Aorta (tissue), 5 donors: ENCODE measurements around the gene CEP104. TPM values are rescaled to one million over a fixed set of nuclear protein-coding genes. Genes with fewer than 3 reads are reported as not detected.

ENCODE experiments used
- ATAC-seq: fragments of 200-7000 bp; cut with Tn5 transposase; one replicate; pipeline ENCODE4 v1.9.1; 2022; ENCODE audit warnings: moderate library complexity; ENCODE audit not compliant: low FRiP score
- DNase-seq, 2 donors: peaks; one replicate each; pipeline ENCODE4 v3.0.0-alpha.2; 2020
- H3K27ac ChIP-seq, 2 donors: one replicate each; pipeline ENCODE4 v1.5.1; 2013; ENCODE audit warnings: low read length in 2 of 2, mild to moderate bottlenecking in 2 of 2, moderate library complexity in 2 of 2, control low read depth in 1 of 2, inconsistent platforms in 1 of 2, low read depth in 1 of 2
- H3K27me3 ChIP-seq, 2 donors: one replicate each; pipeline ENCODE4 v1.6.1; 2013; ENCODE audit warnings: control low read depth in 1 of 2, low read length in 1 of 2, mild to moderate bottlenecking in 1 of 2, moderate library complexity in 1 of 2; ENCODE audit not compliant: insufficient read depth in 2 of 2, control insufficient read depth in 1 of 2
- H3K36me3 ChIP-seq, 2 donors: one replicate each; pipeline ENCODE4 v1.6.1; 2013; ENCODE audit warnings: control low read depth in 1 of 2, low read length in 1 of 2, mild to moderate bottlenecking in 1 of 2; ENCODE audit not compliant: insufficient read depth in 2 of 2, control insufficient read depth in 1 of 2
- H3K4me1 ChIP-seq, 2 donors: one replicate each; pipeline ENCODE4 v1.6.1; 2013; ENCODE audit warnings: low read length in 2 of 2, control low read depth in 1 of 2, mild to moderate bottlenecking in 1 of 2, moderate library complexity in 1 of 2; ENCODE audit not compliant: insufficient read depth in 2 of 2, control insufficient read depth in 1 of 2
- H3K4me3 ChIP-seq, 2 donors: one replicate each; pipeline ENCODE4 v1.5.1; 2013; ENCODE audit warnings: low read length in 2 of 2, control low read depth in 1 of 2, mild to moderate bottlenecking in 1 of 2
- H3K9me3 ChIP-seq: one replicate; pipeline ENCODE4 v1.6.1; 2013; ENCODE audit warnings: mild to moderate bottlenecking, low read length; ENCODE audit not compliant: control insufficient read depth
- WGBS, 2 donors: extraction: QIAGEN DNeasy Blood & Tissue Kit; methylation state at CpG; one replicate each; pipeline ENCODE4 v1.1.7; 2013; 5-methylcytosine and 5-hydroxymethylcytosine counted together
- intact Hi-C, 2 donors: fragments of 100-400 bp; cut with DNase I; formaldehyde crosslinking; loops; one replicate each; pipeline versions ENCODE4 v1.14.2 to v1.15.0; 2022
- polyA plus RNA-seq, 2 donors: library from polyadenylated mRNA; stranded (reverse); fragments of 200-250 nt; gene quantifications; one replicate each; pipeline ENCODE4 v1.2.3, GENCODE V29; 2013
- total RNA-seq, 2 donors: library from RNA; stranded (reverse); fragmentation: NEBNext Ultra II Directional; extraction: Animal tissue kit (Norgen Biotek cat#: 25700); gene quantifications; one replicate each; pipeline ENCODE4 v1.2.1, GENCODE V29; 2021
- donor health status: healthy with polysubstance abuse.
- donor health status: Bipolar disorder and iron deficiency.
- donor health status: DM: no; HTN: no; CAD: no.
- donor health status: DM: no; HTN: no; CAD: no.
- donor health status: DM: yes; HTN: yes; CAD: no.

The CEP104 gene
- total and polyA plus RNA-seq, 4 donors, result 8.1 to 53.6 (median 28.2) TPM

- Histone ChIP-seq H3K36me3 (no peaks in the 10 kb centered on the region), H3K27me3 (no peaks in the 10 kb centered on the region), H3K9me3 (no peaks in the 10 kb centered on the region), H3K4me3 (peak within 1 kb of the TSS; percentile 66 to 91), H3K27ac (peak within 1 kb of the TSS in 1 of 2 donors; percentile 14), H3K4me1 (peaks cover 0 to 6% of the 10 kb centered on the region in 2 donors)
- intact Hi-C loops, result loop anchor here (10.0 kb wide), 1 partner anchor 342 kb away; the partner anchor contains the start of gene ARHGEF16 (in 2 of the 2)
- ATAC-seq, result peak; percentile 100
- peak; percentile 96 to 99 for DNase-seq
- 3% methylated on average over 46 to 60 of the region's 60 CpGs for WGBS, 2 donors
These were observed 60.6 kb downstream of the CEP104 start, which contains the start of gene LRRC47 for GRCh38 chr1:3796215-3797061. Gene LRRC47 (minus strand): TSS chr1:3796498. CDS start chr1:3796476, 22 bp downstream.

GRCh38 chr1:3795453-3796214 lies 61.4 kb downstream of the CEP104 start:
- peak; percentile 44 to 75 for DNase-seq
- intact Hi-C loops, result loop anchor here (10.0 kb wide), 1 partner anchor 341 kb away; the partner anchor contains the start of gene ARHGEF16 (in 2 of the 2)
- H3K4me1 ChIP-seq, result peaks cover 0 to 6% of the 10 kb centered on the region in 2 donors
- H3K4me3 ChIP-seq, result peak overlapping the region; percentile 66 to 91
- H3K27ac ChIP-seq, result peak overlapping the region in 1 of 2 donors; percentile 7
- no peak for ATAC-seq
- H3K36me3 ChIP-seq, result no peaks in the 10 kb centered on the region
- no peaks in the 10 kb centered on the region for H3K27me3 ChIP-seq
- WGBS, 2 donors, result 5% methylated on average over 51 to 53 of the region's 53 CpGs
- no peaks in the 10 kb centered on the region for H3K9me3 ChIP-seq

GRCh38 chr1:3790952-3791351 lies 66.1 kb downstream of the CEP104 start:
- no peak for DNase-seq
- Histone ChIP-seq H3K36me3 (no peaks in the 10 kb centered on the region), H3K4me1 (peaks cover 0 to 6% of the 10 kb centered on the region in 2 donors), H3K27ac (no peak overlapping the region), H3K9me3 (no peaks in the 10 kb centered on the region), H3K27me3 (no peaks in the 10 kb centered on the region), H3K4me3 (no peak overlapping the region)
- 78 to 81% methylated on average over 18 of the region's 18 CpGs for WGBS, 2 donors
- intact Hi-C loops, result loop anchor here (10.0 kb wide), 1 partner anchor 336 kb away; the partner anchor contains the start of gene ARHGEF16 (in 2 of the 2)
- no peak for ATAC-seq

- 62 to 67% methylated on average over 12 of the region's 12 CpGs for WGBS, 2 donors
- Histone ChIP-seq H3K4me3 (no peak overlapping the region), H3K27me3 (no peaks in the 10 kb centered on the region), H3K4me1 (peaks cover 0 to 6% of the 10 kb centered on the region in 2 donors), H3K9me3 (no peaks in the 10 kb centered on the region), H3K36me3 (no peaks in the 10 kb centered on the region), H3K27ac (no peak overlapping the region)
- intact Hi-C loops, result loop anchor here (10.0 kb wide), 1 partner anchor 336 kb away; the partner anchor contains the start of gene ARHGEF16 (in 2 of the 2)
- DNase-seq (no peak), ATAC-seq (no peak)
These were observed 66.5 kb downstream of the CEP104 start for GRCh38 chr1:3790500-3790923.

GRCh38 chr1:3789421-3790300 lies 67.3 kb downstream of the CEP104 start:
- Histone ChIP-seq H3K4me1 (peaks cover 0 to 2% of the 10 kb centered on the region in 2 donors), H3K27me3 (no peaks in the 10 kb centered on the region), H3K4me3 (no peak overlapping the region), H3K9me3 (no peaks in the 10 kb centered on the region), H3K36me3 (no peaks in the 10 kb centered on the region), H3K27ac (no peak overlapping the region)
- DNase-seq (peak; percentile 24 to 55), ATAC-seq (no peak)
- 84 to 86% methylated on average over 34 of the region's 34 CpGs for WGBS, 2 donors
- intact Hi-C loops, result loop anchor here (10.0 kb wide), 1 partner anchor 335 kb away; the partner anchor contains the start of gene ARHGEF16 (in 2 of the 2)

- intact Hi-C loops, result no loop called here
- no peaks in the 10 kb centered on the region for H3K36me3 ChIP-seq
- no peaks in the 10 kb centered on the region for H3K4me1 ChIP-seq
- no peak overlapping the region for H3K27ac ChIP-seq
- WGBS, 2 donors, result 79 to 83% methylated on average over 14 to 16 of the region's 16 CpGs
- H3K9me3 ChIP-seq, result no peaks in the 10 kb centered on the region
- no peaks in the 10 kb centered on the region for H3K27me3 ChIP-seq
- DNase-seq, result peak in 1 of 2 donors; percentile 64
- no peak overlapping the region for H3K4me3 ChIP-seq
- no peak for ATAC-seq
These were observed 68.1 kb downstream of the CEP104 start for GRCh38 chr1:3788756-3789420.

- no peak overlapping the region for H3K4me3 ChIP-seq
- H3K36me3 ChIP-seq, result no peaks in the 10 kb centered on the region
- DNase-seq (peak in 1 of 2 donors; percentile 43), ATAC-seq (no peak)
- H3K27me3 ChIP-seq, result no peaks in the 10 kb centered on the region
- no peak overlapping the region for H3K27ac ChIP-seq
- intact Hi-C loops, result no loop called here
- no peaks in the 10 kb centered on the region for H3K9me3 ChIP-seq
- WGBS, 2 donors, result 89% methylated on average over 26 of the region's 26 CpGs
- H3K4me1 ChIP-seq, result no peaks in the 10 kb centered on the region
These were observed 69.0 kb downstream of the CEP104 start for GRCh38 chr1:3787745-3788605.
